ENCODE measurements around the gene OPA3.

DNA sequence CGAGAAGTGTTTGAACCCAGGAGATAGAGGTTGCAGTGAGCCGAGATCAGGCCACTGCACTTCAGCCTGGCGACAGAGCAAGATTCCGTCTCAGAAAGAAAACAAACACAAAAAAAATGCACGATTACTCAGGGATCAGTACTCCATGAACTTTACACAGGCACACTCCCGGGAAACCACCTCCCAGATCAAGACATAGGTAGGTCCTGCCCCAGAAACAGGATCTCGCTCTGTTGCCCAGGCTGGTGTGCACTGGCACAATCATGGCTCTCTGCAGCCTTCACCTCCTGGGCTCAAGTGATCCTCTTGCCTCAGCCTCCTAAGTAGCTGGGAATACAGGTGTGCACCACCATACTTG, 66.2 kb downstream of the OPA3 start:
- TF ChIP-seq CTCF (IDR thresholded peaks at IDR 0.05) (no peak), POLR2A (IDR thresholded peaks at IDR 0.05) (no peak)
